Activated CD4-positive, alpha-beta T cell treated with anti-CD3 and anti-CD28 coated beads for 1 hour (primary cell): Measurements from ENCODE around the gene ROCK2.

ENCODE experiments used
- DNase-seq: peaks from one replicate; pipeline ENCODE4 v3.0.0-alpha.2; 2020

The ROCK2 gene

DNA sequence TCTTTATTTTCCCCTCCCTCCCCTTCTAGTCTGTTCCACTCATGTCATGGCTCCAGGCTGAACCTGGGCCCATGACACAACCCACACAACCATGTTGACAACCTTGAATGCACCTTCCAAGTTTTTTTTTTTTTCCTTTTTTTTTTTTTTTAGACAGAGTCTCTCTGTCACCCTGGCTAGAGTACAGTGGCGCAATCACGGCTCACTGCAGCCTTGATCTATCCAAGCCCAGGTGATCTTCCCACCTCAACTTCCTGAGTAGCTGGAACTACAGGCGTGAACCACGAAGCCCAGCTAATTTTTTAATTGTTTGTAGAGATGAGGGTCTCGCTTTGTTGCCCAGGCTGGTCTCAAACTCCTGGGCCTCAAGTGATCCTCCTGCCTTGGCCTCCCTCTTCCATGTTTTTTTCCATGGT, 21.9 kb upstream of the ROCK2 start:
- DNase-seq, result no peak

DNA sequence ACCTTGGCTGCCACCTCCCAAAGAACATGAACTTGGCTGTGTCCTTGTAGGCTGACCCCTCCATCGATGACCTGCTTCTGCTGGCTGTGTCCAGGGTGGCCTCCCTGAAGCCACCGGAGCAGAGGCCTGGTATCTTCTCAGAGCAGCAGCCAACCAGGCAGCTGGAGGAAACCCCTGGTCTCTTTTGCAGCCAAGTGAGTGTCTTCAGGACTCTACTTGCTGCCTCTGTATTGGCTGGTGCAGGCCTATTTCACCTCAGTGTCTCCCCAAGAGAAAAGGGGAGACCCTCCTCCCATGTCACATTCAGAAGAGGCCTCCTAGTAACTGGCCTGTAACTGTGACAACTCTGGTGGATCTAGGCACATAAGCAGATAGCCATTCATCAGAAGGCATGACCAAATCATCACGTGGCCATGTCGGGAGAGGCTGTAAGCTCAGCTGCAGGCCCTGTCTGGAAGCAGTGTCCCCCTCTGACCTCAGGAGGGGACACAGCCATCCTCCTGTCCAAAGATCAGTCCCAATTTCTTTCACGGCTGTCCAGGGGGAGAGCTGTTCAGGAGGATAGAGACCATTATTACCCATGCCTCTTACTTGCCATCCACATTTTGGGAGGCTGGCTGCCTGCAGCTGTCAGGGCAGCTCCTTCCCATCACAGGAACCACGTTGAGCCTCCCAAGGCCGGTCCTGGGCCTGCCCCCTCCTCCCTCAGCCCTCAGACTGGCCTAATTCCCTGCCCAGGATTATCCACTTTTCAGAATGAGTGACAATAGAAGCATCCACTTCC, 20.9 kb upstream of the ROCK2 start:
- no peak for DNase-seq

DNA sequence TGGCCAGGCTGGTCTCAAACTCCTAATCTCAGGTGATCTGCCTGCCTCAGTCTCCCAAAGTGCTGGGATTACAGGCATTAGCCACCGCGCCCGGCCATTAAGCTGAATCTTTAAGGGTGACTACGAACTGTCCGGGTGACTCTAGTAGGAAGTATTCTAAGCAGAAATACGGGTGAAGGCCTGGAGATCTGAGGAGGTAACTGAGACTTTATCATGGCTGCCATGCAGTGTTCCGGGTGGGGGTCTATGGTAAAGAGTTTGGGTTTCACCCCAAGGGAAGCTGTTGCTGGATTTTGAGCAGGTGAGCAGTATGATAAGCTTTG, 20.1 kb upstream of the ROCK2 start:
- no peak for DNase-seq

DNA sequence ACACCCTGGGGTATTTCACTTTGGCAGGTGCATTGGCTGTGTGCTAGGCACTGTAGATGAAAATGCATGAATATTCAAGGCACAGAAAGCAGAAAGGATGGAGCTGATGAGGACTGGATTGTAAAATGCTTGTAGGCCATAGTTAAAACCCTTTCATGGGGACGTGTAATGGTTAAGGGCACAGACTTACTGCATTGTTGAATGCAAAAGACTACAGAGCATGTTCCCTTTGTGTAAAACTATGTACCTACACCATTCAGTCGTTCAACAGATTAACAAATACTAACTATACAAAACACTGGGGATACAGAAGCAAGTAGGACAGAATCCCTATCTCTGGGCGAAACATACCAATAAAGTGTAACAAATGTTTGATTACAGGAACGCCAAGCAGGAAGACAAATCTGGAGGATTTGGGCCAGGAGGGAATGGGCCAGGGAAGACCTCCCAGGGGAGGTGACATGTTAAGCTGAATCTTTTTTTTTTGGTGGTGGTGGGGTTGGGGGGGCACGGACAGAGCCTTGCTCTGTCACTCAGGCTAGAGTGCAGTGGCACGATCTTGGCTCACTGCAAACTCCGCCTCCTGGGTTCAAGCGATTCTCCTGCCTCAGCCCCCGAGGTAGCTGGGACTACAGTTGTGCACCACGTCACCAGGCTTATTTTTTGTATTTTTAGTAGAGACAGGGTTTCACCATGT, 19.6 kb upstream of the ROCK2 start:
- DNase-seq, result no peak

DNA sequence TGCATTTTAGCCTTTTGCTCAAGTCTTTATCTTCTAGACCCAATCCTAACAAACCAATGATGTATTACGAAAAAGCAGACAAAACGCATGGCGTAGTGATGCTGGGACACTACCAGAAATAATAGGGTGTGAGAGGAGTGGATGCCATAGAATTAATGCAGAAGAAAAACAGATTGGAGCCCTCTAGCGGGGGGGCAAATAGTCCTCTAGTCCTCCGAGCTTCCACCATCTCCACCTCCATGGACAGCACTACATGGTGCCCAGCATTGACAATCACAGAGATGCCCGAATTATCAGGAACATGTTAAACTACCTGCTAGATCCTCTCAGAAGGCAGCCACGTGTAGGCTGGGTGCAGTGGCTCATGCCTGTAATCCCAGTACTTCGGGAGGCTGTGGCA, 15.4 kb upstream of the ROCK2 start:
- no peak for DNase-seq

DNA sequence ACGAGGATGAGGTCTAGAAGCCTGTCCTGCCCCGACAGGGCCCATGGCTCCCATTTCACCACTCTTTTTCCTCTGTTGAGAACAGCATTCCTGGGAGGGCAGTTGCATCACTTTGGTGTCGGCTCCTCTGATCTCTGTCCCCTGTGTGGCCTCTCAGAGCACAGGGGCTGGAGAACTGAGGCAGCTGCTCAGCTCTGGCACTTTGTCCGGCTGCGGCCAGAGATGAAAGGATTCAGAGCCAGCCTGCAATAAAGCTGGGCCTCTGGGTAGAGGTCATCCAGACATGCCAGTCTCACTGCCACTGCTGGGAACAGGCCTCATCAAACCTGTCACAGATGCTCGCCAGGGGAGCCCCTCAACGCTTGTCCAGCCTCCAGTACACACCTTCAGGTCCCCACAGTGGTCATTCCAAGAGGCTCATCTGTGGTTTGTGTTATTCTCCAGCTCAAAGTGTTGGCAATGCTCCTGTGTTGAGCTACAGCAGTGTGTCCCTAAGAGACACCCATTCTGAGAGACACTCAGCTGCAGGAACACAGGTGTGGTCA, 13.1 kb upstream of the ROCK2 start:
- DNase-seq, result no peak

DNA sequence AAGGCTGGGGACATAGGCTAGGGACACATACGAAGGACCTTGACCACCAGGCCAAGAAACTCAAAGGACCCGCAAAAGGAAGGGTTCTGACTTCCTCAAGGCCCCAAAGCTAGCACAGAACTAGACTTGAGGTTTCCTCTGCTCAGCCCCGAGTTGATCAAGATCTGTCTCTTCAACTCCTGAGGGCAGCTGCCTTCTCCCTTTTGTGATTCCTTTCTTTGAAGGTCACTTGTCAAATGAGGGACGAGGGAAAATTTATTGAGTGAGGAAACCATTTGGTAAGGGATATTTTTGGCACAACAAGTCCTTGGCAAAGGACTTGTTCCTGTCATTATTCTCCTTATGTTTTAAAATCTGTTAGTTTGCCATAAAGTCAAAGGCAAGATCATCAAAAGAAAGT, 12.3 kb upstream of the ROCK2 start:
- no peak for DNase-seq

DNA sequence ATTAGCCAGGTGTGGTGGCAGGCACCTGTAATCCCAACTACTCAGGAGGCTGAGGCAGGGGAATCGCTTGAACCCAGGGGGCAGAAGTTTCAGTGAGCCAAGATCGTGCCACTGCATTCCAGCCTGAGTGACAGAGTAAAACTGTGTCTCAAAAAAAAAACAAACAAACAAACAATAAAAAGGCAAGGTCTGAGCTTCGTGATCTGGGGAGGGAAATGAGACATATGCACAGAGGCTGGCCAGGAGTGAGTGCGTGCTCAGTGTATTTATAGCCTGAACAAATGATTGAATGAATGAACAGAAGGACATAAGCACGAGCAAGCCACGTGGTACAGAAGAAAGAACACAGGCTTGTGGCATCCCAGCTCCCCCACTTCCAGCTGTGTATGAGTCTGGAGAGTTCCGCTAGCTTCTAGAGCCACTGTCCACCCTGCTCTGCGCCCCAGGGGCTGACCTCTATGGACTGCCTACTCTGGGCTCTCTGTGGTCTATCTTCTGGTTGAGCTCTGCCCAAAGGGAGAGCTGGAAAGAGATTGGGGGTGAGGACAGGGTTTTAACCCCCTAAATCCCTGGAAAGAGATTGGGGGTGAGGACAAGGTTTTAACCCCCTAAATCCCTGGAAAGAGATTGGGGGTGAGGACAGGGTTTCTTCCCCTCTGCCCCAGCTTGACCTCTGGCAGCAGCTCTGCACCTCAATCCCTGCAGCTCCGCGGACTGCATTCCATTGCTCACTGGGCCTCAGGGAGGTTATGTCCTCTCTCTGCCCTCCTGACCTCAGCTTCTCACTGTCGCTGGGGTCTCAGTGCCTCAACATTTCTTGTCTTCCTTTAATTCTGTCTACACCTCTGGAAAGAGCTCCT, 11.0 kb upstream of the ROCK2 start:
- DNase-seq, result no peak

DNA sequence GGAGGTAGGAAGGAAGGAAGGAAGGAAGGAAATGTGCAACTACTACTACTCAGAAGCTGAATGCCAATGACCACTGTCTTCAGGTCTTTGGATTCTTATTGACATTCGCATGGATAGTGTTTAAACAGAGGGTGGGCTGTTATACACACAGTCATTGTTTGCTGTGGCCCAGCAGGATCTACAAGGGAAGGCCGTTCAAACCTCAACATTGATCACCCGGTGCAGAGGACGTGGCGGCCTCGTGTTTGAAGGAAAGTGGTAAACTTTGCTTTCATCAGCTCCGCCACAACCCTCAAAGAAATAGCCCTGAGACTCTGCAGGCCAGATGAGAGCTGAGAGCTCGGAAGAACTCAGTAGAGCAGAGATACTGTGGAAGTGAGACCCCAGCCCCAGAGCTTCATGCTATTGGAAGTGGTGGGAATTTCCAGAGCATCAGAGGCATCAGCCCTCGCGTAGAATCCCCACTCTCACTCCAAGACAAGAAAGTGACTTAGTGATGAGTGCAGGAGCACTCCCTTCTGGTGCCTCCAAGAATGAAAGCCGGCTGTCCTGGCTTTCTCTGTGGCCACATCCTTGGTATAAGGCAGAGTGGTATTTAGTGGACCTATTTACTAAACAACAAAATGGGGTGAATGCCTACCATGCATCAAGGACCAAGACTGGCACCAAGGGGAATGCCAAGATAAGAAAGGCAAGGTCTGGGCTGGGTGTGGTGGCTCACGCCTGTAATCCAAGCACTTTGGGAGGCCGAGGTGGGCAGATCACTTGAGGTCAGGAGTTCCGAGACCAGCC, 10.1 kb upstream of the ROCK2 start:
- no peak for DNase-seq

DNA sequence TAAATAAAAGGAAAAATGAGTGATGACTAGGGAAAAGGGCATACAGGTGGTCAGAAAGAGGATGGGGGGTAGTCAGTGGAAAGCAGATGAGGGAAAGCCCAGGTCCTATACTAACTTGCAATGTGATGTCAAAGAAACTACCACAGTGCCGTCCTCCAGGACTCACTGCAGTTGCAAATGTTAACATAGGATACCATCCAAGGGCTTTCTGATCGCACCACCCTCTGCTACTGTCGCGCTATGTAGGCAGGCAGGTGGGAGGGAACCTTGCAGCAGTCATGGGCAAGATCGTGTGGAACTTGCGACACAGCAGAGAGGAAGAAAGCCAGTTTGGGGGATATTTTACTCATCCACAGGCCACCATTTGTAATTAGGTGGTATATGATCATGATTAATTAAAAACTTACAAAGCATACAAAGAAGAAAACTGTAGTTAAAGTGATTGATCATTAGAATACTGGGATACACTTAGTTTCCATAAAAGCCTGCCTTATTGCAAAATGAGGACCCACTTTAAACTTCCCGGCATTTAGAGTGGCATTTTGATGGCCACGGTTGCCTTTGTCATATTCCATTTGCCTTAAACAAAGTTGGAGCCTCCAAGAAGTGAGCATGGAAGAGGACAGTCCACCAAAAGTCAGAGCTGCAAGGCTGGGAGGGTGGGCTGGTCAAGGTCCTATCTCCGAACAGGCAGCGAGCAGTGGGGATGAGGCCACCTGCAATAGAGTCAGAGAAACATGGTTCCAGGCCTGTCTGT, 8.5 kb upstream of the ROCK2 start:
- DNase-seq, result no peak

DNA sequence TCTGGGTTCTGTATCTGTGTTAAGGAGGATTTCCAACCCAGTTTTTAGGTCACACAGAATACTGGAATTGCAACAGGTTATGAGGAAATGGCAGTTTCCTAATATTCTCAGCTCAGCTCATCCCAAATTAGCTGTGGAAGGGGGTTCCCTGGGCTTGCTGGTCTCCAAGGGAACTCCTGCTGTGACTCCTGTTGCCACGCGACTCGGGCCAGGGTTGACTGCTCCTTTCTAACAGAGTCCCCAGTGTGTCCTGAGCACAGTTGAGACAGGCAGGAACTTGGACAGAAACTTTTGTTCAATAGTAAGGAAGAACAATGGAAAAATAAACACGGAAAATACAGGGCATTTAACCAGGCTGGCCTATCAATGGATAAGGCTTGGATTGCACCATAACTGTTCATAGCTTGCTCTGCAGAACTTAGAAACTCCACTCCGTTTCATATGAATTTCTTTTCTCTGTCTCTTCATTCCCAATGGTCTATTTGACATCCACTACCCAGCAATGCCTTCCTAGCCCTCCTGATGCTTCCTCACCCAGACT, 3.8 kb upstream of the ROCK2 start:
- no peak for DNase-seq

DNA sequence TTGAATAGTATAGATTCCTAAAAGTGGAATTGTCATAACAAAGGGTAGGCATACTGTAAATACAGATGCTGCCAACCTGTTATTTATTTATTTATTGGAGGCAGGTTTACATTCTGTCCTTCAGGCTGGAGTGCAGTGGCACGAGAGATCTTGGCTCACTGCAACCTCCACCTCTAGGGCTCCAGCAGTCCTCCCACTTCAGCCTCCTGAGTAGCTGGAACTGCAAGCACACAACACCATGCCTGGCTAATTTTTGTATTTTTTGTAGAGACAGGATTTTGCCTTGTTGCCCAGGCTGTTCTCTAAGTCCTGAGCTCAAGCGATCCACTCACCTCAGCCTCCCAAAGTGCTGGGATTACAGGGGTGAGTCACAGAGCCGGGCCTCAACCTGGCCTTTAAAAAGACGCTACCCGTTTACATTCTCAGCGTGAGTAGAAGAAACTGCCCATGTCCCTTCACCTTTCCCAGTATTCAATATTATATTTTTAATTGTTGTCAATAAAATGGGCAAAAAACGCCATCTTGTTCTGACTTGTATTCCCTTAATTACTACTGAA, 3.0 kb upstream of the ROCK2 start:
- DNase-seq, result no peak

DNA sequence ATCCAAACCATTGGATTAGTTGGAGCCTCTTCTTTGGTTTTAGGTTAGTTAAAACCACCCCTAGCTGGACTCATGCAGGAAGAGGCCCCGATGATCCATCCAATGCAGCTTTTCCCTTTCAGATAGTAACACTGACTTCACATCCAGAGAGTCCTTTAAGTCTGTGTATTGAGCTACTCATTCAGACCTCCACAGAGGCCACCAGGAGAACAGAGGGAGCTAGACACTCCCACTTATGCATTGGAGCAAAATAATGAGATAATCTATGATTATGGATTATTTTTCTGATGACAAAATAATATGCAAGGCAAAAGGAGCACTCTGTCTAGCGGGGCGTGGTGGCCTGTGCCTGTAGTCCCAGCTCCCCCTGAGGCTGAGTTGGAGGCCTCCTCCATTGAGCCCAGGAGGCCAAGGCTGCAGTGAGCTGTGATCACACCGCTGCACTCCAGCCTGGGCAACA, 1.6 kb upstream of the ROCK2 start:
- no peak for DNase-seq

DNA sequence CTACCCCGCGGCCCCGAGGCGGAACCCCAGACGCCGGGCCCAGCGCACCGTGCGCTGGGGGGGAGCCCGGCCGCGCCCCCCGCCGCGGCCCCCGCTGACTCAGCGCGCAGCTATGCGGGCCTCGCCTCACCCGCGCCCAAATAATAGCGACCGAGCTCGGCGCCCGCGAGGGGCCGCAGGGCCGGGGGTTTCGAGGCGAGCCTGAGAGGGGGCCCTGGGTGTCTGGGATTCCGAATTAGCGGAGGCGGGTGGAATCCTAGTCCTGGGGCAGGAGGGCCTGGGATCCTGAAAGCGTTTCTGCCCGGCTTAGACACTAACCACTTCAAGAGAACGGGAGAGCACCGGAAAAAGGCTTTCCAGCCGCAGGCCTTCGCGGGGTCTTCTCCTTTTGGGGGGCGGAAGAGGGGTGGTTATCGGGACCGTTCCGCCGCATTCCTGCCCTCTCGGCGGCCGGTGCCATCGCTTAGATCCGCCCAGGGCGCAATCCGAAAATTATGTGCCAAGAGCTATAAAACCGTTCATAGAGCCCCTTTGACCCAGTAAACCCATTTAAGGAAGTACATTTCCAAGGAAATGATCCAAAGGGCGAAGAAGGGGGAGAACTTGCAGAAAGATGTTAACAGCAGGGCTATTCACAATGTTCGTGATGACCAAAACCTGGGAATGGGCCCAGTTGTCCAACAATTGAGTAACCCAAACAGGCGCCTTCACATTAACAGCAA, 681 bp upstream of the ROCK2 start:
- DNase-seq, result peak; percentile 8

DNA sequence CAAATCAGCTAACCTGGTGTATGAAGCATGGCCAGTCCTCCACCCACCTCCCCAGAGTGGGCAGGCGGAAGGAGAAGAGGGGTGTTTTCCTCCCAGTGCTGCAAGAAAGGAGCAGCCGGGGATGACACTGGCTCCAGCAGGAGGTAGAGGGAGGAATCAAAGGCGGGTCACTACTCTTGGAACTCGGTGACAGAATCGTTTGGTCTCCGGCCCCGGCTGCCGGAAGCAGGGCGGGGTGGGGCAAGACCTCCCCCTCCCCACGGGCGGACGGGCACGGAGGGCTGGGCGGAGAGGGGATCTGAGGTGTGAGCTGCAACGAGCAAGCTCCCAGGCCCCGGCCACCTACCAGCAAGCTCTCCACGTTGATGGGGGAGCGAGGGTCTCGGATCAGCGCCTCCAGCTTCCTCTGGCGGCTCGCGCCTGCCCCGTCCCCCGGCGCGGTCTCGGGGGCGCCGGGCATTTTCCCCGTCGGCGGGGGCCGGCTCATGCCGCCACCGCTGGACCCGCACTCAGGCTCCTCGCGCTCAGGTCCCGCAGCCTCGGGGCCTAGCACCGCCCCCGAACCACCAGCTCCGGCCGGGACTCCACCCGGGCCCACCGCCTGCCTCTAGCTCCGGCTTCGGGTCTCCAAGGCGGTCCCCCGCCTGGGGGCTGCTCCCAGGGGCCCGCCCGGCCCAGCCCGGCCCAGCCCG, 640 bp downstream of the ROCK2 start:
- no peak for DNase-seq

DNA sequence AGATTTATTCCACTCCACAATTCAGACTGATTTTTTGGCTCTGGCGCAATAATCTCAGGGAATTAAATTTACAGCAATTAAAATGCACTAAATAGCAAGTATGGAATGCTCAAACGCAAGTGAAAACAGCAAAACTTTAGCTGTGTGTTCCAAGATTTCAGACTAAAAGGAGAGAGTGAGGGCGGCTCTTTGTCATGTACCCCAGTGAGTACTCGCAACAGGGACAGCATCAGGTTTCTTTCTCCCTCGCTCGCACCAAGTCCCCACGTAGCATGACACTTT, 1.1 kb downstream of the ROCK2 start:
- no peak for DNase-seq

DNA sequence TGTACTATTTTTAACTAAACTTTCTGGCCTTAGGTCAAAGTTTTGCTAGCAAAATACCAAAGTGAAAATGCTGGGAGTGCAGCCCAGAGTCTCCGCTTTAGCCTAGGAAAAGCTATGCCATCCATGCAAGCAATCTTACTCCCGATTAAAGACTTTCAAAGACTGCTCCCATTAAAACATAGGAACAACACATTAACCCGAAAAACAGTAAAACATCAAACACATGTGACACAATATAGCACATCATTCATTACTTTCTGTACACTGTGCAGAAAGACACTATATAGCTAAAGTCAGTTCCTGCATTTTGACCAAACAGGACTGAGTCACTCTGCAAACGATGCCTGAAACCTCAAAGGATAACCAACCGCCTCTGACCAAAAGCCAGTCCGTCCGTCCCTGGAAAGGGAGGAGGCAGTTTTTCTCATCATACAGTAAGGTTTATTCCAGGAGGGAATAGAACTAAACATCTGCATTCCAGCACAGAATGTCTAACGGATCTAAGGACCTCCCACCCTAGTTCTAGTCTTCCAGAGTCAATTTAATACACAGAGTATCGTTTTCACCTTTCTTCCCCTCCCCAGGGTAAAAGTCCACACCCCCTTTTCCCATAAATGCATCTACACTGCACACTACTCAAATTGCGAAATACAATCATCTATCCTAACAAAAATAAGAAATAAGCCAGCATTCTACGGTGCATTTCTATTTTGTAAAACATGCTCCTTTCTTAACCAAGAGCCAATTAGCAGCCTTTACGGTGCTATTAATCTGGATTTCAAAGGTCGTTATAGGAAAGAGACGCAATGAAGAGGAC, 1.7 kb downstream of the ROCK2 start:
- no peak for DNase-seq

DNA sequence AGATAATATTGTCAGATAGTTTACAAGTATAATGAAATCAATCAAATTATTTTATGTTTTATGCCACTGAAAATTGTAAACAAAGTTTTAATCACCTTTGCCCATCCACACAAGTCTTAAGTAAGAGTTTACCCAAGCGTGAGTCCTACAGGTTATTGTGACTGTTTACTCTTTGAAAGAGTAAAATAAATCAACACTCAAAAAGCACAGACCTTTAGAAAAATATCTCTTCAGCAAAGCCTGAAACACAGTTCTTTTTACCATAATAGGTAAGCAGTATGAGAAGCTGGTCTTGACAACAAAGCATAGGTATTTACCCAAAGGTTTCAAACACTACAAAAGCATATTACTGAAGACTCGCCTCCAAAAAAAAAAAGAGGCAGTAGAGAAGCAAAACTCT, 3.7 kb downstream of the ROCK2 start:
- DNase-seq, result no peak

DNA sequence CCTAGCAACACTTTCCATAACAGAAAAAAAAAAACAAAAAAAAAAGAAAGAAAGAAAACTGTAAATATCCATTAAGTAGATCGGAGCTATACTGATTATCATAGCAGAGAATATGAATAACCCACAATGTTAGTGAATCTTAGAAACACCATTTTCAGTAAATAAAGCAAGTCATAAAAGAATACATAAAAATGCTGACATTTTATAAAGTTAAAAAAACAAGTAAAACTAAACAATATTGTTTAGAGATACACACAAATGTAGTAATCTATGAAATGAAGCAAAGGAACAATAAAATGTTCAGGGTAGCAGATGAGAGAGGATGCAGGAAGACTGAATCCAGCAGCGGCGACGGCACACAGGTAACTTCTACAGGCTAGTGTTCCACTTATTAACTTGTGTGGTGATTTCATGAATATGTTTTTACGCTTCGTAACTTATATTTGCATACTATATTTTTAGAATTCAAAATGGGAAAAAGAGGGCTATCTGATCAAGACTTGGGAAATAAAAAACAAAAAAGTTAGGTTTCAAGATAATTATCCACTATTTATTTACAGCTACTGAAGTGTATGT, 4.8 kb downstream of the ROCK2 start:
- no peak for DNase-seq
